HG02610 (cell line): Measurements from ENCODE around the gene EPHB6.

Experiments
- ATAC-seq: cut with Tn5 transposase; IDR thresholded peaks from one replicate; pipeline ENCODE4 v1.9.1; 2021; ENCODE audit warnings: mild to moderate bottlenecking, moderate library complexity; ENCODE audit not compliant: unreplicated experiment

Gene EPHB6

DNA sequence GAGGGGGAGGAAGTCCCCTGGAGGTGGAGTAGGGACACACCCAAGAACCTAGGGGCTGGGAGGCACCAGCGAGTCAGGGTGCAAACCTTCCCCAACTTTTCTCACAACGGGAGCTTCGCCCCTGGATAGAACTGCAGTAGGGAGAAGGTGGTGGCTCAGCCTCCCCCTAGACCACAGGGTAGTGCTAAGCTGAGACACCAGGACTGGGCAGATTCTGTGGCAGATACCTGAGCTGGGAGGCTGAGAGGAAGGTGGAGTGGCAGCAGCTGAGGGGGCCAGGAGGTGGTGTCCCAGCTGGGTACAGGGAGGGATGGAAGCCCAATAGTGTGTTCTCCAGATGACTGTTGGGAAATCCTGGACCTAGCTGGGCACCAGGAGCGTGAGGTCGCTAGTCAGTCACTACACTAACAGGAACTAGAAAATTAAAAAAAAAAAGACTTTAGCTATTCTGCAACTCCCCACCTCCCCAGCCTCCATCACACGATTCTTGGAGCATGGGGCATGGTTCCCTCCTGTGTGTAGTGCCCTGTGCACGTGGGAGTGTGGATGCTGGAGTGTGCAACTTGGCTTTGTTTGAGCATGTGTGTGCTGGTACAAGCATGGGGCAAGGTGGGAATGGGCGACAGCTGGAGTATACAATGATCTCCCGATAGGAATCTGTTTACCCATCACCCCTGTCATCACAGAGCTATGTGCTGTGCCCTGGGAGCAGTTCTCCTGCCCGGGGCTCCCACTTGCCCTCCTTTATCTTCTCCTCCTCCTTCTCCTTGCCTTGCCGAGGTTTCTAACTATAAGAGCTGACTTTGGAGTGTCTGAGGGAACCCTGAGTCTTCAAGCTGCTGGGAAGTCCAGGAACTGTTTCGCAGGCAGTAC is 39.5 kb downstream of the EPHB6 start:
- ATAC-seq, result no peak

DNA sequence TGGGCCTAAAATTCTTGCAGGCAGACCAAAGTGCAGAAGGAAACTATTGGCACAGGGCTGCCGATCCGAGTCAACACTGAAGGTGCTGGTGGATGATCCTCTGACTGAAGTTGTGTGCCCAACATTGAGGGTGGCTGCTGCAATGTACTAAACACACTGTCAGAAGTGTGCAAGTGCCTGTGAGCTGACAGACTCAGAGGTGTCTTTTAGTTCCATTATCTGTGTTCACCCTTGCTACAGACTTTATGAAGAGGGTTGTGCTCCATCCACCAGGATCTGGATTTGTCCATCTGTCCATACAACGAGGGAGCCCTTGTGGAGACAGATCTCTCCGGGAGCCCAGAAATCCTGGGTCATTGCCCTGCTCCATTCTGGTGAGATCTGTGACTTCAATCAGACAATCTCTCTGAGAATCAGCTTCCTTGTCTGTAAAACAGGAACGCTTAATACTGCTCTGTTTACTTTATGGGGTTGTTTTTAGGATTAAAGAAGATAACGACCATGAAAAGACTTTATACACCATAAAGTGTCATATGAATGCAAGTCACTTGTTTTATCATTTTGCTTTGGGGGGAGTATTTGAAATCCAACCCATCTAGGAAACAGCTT is 40.2 kb downstream of the EPHB6 start:
- no peak for ATAC-seq

DNA sequence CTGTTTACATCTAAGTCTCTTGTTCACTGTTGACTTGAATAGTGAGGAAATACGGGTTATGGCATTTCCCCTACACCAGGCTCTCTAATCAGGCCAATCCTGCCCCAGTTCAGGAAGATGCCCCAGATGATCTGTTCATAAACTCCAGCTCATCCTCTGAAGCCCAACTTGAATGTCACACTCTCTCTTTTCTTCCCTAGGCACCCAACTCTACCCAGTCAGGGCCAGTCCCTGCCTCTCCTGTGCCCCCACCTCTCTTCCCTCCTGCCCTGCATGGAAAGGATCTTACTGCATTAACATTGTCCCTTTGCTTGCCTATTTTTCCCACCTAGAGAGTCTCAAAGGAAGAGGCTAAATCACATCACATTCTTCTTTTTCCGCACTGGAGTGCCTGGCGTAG is 41.3 kb downstream of the EPHB6 start:
- ATAC-seq, result no peak

DNA sequence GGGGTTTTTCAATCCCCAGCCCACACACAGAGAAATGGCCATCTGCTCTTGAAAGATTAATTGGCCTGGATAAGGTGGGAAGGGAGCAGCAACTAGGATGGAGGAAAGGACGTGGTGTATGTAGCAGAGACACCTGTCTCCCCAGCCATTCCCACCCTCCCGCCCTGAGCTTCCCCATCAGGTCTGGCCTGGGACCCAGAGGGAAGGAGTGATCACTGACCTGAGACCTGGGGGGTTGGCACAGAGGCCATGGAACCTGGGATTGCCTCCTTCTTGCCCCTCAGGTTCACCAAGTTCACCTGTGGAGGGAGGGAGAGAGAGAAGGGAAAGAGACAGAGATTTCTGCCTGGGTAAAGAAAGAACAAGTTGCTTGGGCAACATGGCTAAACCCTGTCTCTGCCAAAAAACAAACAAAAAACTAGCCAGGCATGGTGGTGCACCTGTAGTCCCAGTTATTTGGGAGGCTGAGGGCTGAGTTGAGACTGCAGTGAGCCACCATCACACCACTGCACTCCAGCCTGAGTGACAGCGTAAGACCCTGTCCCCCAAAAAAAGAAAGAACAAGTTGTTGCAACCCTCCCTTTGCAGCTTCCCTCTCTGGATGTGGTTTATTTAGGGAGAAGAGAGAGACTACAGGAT is 42.0 kb downstream of the EPHB6 start:
- no peak for ATAC-seq

DNA sequence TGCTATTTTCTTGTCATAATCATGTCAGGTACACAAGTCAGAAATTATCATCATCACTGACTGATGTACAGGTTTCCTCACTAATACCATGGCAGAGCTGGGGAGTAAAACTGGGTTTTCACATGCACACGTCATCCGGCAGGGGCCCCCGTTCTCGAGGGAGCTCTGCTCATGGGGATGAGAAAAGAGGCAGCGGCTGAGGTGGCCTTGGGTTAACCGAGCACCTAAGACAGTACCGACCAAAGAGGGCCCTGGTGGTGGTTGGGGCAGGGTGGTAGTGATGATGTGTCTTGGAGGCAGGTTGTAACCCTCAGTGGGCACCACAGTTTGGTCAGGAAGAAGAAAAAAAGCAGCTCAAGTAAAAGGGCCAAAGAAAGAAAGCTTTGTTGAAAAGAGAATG is 42.8 kb downstream of the EPHB6 start:
- no peak for ATAC-seq

DNA sequence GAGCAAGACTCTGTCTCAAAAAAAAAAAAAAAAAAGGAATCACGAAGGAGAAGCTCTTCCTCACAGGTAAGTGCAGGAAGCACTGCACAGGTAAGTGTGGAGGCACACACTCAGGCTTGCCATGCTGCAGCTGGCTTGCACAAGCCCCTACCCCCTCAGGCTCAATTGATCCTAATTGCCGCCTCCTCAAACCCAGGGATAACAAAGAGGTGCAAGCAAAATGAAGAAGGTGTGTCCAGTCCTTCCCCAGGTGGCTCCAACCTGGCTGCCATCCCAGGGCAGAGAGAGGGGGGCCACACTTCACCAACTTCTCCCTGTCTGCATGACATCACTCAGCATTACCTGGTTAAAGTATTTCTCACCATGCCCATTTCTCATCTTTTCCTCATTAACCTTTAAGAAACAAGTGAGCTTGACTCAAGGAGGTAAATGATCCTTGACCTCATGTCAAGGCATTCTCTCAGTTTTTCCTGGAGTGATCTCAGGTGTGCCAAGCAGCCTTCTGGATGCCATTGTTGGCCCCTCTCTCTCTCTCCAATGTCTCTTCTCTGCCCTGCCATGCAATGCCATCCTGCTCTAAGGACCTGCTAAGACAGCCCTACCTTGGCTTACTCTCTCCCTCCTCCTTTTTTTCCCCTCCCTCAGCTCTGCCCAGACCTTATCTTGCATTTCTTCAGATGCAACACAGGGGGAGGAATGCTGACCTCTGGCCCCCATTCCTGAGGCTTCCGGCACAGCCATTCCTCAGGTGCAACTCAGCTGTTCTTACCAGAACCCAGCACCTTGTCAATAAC is 43.7 kb downstream of the EPHB6 start:
- ATAC-seq, result no peak

DNA sequence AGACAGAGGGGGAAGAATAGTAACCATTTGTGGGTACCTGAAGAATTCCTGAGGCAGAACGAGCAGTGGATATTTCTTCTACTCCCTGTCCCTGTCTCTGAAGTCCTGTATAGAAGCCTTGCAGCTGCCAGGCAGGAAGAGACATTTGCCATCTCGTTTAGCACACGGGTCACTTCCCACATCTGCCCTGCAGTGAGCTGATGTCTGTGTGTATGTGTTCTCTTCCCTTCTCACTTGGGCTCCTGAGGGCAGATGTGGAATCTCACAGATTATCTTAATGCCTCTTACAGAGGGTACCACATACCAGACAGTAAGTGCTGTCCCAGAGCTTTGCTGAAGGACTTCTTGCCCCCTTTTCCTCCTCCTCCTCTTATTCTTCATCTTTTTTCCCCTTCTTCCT is 44.8 kb downstream of the EPHB6 start:
- no peak for ATAC-seq

DNA sequence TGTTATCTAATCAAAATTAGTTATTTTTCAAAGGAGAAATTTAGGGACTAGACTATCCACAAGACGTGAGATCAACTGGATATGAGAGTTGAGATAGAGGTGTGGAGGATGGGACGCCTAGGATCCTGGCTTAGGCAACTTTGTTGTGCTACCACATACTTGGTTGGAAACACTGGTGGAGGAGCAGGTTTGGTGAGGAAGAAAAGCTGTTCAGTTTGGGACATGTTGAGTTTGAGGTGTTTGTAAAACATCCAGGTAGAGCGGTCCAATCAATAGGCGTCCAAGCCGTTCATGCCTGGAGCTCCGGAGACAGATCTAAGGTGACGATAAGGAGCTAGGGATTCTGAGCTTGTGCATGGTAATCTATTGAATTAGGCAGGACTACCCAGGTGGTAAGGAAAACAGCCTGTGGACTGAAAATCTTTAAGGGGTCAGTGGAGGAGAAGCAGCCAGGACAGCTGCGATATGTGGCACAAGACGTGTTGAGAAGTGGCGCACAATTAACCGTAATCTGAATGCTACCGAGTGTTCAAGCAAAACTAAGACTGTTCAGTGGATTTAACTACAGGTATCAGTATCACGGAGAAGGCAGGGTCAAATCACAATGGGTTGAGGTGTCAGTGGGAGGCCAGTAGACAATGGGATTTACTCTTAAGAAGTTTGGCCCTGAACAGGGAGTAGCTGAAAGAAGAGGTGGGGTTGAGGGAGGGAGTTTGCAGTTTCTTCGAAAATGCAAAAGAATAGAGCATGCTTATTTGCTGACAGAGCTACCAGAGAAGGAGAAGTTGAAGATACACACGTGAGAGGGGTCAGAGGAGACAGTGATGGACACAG is 46.8 kb downstream of the EPHB6 start:
- ATAC-seq, result no peak

DNA sequence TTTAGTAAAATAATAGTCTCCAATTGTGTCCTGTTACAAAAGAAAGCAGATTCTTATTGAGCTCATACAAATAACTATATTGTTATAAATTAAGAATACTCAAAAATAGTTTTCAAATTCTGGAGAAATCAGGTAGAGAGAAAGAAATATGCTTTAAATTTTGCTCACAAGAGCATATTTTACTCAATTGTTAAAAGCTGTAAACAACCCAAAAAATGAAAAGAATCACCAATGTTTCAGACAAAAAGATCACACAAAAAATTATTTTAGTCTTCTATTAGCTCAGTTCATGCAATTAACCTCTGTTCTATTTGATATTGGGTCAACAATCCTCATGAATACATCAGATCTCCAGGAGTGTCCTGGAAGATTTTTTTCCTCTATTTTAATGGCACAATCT is 49.3 kb downstream of the EPHB6 start:
- ATAC-seq, result no peak

DNA sequence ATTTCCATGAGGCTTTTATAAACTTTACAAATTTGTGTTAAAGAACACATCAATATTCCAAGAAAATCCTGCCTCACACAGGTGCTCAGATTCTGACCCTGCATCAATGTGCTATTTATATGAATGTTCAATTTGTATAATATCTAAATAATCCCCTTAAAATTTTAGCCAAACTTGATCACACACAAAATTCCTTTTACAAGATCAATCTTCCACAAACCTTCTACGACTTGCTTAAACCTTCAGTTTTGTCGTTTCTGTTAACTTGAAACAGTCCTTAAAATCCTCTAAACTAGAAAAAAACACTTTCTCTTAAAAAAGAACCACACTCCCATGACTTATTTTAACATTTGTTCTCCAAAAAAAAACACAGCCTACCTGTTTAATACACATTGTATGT is 50.9 kb downstream of the EPHB6 start:
- ATAC-seq, result no peak

DNA sequence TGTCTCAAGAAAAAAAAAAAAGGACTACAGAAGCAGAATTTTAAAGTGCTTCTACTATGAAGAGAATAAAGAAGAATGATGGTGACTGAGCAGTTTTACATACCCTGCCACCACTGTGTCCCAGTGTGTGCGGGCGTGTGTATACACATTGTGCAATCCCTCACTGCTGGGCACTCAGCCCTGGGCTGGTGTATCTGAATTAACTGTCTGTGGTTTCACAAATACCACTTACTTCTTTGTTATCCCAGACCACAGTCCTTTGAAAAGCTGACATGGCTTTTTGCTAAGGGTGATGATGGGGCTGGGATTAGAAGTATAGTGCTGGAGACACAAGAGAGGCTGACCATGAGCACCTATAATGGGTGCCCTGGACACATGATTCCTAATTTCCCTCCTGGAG is 51.8 kb downstream of the EPHB6 start:
- no peak for ATAC-seq

DNA sequence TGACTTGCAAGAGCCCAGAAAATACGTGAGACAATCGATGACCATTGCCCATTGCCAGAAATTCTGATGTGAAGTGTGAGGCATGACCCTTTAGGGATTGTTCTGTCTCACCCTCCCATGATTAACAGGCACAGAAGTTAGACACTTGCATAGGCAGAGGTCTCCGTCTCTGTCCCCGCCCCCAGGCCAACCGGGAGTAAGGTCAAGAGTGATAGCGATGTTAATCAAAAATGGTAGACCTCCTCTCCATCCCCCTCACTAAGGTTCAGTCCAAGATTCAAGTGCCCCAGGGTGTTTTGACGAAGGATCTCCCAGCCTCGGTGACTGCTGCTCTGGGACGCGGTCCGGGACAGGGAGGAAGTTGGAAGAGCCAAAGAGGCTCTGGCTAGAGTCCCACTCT is 53.4 kb downstream of the EPHB6 start:
- no peak for ATAC-seq

DNA sequence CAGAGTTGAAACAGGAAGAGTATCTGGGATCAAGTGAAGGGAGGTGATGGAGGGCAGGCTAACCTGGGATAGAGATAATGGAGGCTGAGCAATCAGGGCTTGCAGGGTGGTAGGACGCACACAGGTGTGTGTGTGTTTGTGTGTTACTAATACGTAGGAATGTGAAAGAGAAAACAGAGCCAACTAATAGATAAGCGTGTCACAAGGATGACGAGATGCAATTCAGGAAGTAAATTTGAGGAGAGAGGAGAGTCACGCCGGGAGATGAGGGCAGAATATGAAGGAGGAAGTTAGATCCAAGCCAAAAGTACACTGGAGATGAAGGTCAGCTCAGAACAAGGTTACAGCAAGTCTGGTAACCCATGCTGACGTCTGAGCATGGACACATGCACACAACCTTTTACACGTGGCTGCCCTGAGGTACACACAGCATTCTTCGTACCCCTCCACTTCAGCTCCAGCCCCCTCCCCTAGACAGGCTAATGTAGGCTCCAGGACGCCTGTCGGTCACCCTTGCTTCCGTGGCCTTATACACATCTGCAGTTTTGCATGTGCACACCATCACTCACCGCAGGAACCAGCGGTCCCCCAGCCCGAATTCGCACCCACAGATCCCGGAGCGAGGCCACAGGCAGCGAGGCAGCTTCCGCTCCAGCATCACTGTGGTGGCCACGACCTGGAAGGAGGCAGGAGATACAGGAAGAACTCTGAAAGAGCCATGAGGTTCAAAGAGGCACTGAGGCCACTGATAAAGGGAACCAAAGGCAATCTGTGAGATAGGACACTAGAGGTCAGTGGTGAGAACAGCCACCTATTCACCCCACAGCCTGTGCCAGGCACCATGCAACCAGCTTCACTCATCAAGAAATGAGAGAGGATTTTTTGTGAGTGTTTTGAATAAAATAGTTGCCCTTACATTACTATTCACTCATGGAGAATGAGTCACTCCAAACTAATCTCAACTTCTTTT is 54.3 kb downstream of the EPHB6 start:
- ATAC-seq, result no peak

DNA sequence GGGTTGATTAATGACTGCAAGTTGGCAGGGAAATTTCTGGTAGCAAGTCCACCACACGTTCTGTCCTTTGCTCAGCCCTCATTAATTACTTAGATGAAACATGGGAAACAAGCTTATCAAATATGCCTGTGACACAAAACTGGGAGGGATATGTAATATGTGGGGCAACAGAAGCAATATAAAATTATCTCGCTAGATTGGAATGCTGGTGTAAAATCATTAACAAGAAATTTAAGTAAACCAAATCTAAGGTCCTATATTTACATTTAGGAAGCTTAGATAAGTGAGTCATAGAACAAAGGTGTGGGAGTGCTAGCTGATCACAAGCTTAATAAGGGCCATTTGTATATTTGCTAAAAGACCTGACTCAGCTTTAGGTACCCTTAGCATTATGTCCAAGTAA is 55.2 kb downstream of the EPHB6 start:
- ATAC-seq, result no peak

DNA sequence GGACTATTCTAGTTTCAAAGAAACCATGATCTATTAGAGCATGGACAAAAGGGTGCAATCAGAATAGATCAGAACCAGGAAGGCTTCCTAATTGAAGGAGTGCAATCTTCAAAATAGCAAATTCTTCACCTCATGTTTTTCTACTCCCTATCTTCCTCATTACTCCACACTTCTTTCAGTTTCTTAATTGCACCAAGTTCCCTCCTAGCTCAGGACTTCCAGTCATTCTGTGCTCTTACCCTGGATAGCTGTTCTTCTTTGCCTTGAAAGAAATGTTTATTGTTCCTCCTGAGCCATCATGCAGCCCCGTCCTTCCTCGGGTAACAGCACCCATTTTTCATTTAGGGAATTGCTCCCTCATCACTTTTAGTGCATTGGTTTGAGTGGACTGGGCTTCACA is 55.6 kb downstream of the EPHB6 start:
- no peak for ATAC-seq

DNA sequence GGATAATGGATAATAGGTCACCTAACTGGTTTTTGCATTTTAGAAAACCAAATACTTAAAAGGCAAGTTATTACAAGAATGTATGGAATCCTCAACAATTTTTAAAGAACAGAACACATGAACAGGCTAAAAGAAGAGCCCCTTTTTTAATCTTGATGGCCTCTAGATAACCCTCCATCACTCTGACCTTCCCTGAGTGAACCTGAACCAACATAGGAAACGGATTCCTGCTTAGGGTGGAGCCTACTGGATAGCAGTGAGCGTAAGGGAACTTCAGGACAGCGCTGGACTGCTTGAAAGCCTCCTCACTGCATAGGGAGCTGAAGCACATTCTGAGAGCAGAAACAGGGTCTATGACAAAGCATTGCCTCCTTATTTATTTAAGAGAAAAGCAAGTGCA is 58.2 kb downstream of the EPHB6 start:
- ATAC-seq, result no peak

DNA sequence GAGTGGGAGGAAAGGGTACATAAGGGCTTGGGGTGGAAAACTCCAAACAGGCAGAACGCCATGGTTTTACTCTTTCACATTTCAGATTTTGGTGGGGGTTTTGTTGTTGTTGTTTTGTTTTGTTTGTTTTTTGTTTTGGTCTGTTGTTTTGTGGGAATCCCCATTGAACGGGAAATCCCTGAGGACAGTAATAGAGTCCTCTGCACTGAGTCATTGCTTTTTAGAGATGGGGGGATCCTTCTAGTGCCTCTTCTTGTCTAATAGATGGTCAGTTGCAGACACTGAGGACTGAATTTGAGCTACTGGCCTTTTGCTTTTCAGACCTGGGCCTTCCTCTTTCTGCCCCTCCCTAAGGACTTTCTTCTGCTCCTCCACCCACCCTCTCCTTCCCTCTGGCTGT is 58.7 kb downstream of the EPHB6 start:
- ATAC-seq, result no peak

DNA sequence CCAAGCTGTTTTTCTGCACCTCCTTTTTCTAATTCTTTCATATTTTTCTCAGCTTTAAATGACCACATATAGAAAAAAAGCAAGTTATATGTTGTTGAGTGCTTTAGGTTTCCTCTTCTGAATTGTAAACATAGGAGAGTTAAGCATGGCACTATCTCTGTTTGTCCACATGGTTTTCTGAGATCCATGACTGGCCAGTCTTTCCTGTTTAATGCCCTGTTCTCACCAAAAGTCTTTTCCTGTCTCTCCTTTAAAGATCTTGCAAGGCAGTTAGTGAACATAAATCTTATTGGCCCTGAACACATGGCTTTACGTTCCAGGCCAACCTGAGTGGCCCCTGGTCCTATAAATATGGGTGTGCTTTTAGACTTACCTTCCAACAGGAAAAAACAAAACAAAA is 59.2 kb downstream of the EPHB6 start:
- no peak for ATAC-seq

DNA sequence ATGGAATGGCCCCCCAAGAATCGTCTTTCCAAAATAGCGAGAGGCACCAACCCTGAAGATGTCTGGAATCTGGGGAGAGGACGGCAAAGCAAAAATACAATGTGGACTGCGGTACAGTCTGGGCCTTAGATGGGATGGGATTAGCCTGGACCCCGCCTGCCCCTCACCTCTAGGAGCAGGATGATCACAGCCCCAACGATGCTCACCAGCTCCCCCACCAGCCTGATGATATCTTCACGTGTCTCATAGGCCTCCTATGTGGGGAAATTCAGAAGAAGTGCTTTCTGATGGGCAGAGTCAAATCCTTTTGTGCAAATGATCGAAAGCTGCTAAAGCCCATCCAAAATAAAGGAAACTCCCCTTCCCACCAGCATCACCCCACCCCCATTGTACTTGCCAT is 60.4 kb downstream of the EPHB6 start:
- ATAC-seq, result no peak
